GM12878 (cell line): ENCODE measurements around the gene HAAO. TPM values are rescaled to one million over a fixed set of nuclear protein-coding genes. Genes with fewer than 3 reads are reported as not detected.

ENCODE experiments used
- ASH2L ChIP-seq: fragments of 300-600, 200-600 bp; sonication (generic); IDR thresholded peaks from 2 replicates; pipeline ENCODE4 v1.6.1; 2017; ENCODE audit warnings: low read depth, mild to moderate bottlenecking, borderline replicate concordance
- CHD1 ChIP-seq: IDR thresholded peaks from 2 replicates; pipeline ENCODE4 v1.6.1; 2012; ENCODE audit warnings: low read depth, low read length, improper control_type of control experiment
- CHD4 ChIP-seq: fragments of 200-600 bp; sonication (generic); IDR thresholded peaks from 2 replicates; pipeline ENCODE4 v1.6.1; 2016; ENCODE audit warnings: mild to moderate bottlenecking
- CREM ChIP-seq: IDR thresholded peaks from 2 replicates; pipeline ENCODE4 v1.6.1; 2014; ENCODE audit warnings: antibody characterized with exemption, low read depth
- EED ChIP-seq: sonication (generic); IDR thresholded peaks from 2 replicates; pipeline ENCODE4 v1.6.1; 2016; ENCODE audit warnings: antibody characterized with exemption, low read depth
- EP300 ChIP-seq, 2 experiments: fragments of 150-350 bp in 1 of 2; IDR thresholded peaks; 2 replicates each; pipeline ENCODE4 v1.6.1; 2011 to 2012; ENCODE audit warnings: low read depth in 2 of 2, low read length in 2 of 2, borderline replicate concordance in 1 of 2, improper control_type of control experiment in 1 of 2, inconsistent platforms in 1 of 2; ENCODE audit not compliant: control insufficient read depth in 1 of 2
- HDAC2 ChIP-seq: fragments of 200-600 bp; sonication (generic); IDR thresholded peaks from 2 replicates; pipeline ENCODE4 v1.6.1; 2017
- HDGF ChIP-seq: fragments of 450-650 bp; IDR thresholded peaks from 2 replicates; pipeline ENCODE4 v1.6.1; 2016; ENCODE audit warnings: antibody characterized with exemption
- IKZF1 ChIP-seq: fragments of 450-650 bp; conservative IDR thresholded peaks from 2 replicates; pipeline ENCODE4 v1.6.1; 2017; ENCODE audit warnings: antibody characterized with exemption, mild to moderate bottlenecking
- MXI1 ChIP-seq: fragments of 150-350 bp; IDR thresholded peaks from 2 replicates; pipeline ENCODE4 v1.6.1; 2011; ENCODE audit warnings: low read depth, mild to moderate bottlenecking, inconsistent platforms, low read length, improper control_type of control experiment
- PAX5 ChIP-seq: IDR thresholded peaks from 2 replicates; pipeline ENCODE4 v1.6.1; 2011; ENCODE audit warnings: low read depth, low read length, borderline replicate concordance
- POU2F2 ChIP-seq: IDR thresholded peaks from 3 replicates; pipeline ENCODE4 v1.6.1; 2011; ENCODE audit warnings: low read depth, mild to moderate bottlenecking, low read length, borderline replicate concordance
- RCOR1 ChIP-seq: conservative IDR thresholded peaks from 2 replicates; pipeline ENCODE4 v1.6.1; 2012; ENCODE audit warnings: low read depth, low read length, improper control_type of control experiment
- RUNX3 ChIP-seq: IDR thresholded peaks from 2 replicates; pipeline ENCODE4 v1.6.1; 2012; ENCODE audit warnings: low read length, inconsistent platforms
- SMC3 ChIP-seq: IDR thresholded peaks from 2 replicates; pipeline ENCODE4 v1.6.1; 2011; ENCODE audit warnings: low read length, improper control_type of control experiment, borderline replicate concordance
- SREBF2 ChIP-seq: IDR thresholded peaks from 2 replicates; pipeline ENCODE4 v1.6.1; 2012; ENCODE audit warnings: mild to moderate bottlenecking, low read length
- SUPT20H ChIP-seq: IDR thresholded peaks from 2 replicates; pipeline ENCODE4 v1.6.1; 2011; ENCODE audit warnings: low read depth, mild to moderate bottlenecking, low read length, moderate library complexity, borderline replicate concordance; ENCODE audit not compliant: control insufficient read depth
- SUZ12 ChIP-seq: fragments of 200-600 bp; sonication (generic); IDR thresholded peaks from one replicate; pipeline ENCODE4 v1.6.1; 2018; ENCODE audit warnings: antibody characterized with exemption, mild to moderate bottlenecking; ENCODE audit not compliant: unreplicated experiment
- TAF1 ChIP-seq: IDR thresholded peaks from 2 replicates; pipeline ENCODE4 v1.6.1; 2011; ENCODE audit warnings: mild to moderate bottlenecking, low read depth, low read length, borderline replicate concordance
- TCF12 ChIP-seq: IDR thresholded peaks from 2 replicates; pipeline ENCODE4 v1.6.1; 2011; ENCODE audit warnings: low read depth, mild to moderate bottlenecking, low read length
- TCF3 ChIP-seq: IDR thresholded peaks from 2 replicates; pipeline ENCODE4 v1.6.1; 2012; ENCODE audit warnings: low read depth, mild to moderate bottlenecking, low read length, borderline replicate concordance; ENCODE audit not compliant: insufficient read depth
- YBX1 ChIP-seq: fragments of 450-650 bp; IDR thresholded peaks from 2 replicates; pipeline ENCODE4 v1.6.1; 2016; ENCODE audit warnings: antibody characterized with exemption
- ZBED1 ChIP-seq: IDR thresholded peaks from 2 replicates; pipeline ENCODE4 v1.6.1; 2016; ENCODE audit warnings: borderline replicate concordance
- ZNF274 ChIP-seq: IDR thresholded peaks from one replicate; pipeline ENCODE4 v1.8.0; 2011; ENCODE audit not compliant: insufficient read length, insufficient read depth
- ZNF384 ChIP-seq: IDR thresholded peaks from 2 replicates; pipeline ENCODE4 v1.6.1; 2012; ENCODE audit warnings: low read depth, mild to moderate bottlenecking, low read length, improper control_type of control experiment, borderline replicate concordance
- ZNF622 ChIP-seq: fragments of 450-650 bp; IDR thresholded peaks from 2 replicates; pipeline ENCODE4 v1.6.1; 2017; ENCODE audit warnings: mild to moderate bottlenecking, inconsistent platforms
- ZSCAN29 ChIP-seq: fragments of 450-650 bp; IDR thresholded peaks from 2 replicates; pipeline ENCODE4 v1.6.1; 2017; ENCODE audit warnings: mild to moderate bottlenecking, moderate library complexity
- polyA plus RNA-seq, 11 experiments: library from polyadenylated mRNA; depleted of rRNA in 4 of 11; unstranded in 6 of 11; stranded (reverse) in 5 of 11; fragments of >200 nt; fragmentation: Nextera tagmentation in 4 of 11; fragmentation: Illumina TruSeq in 1 of 11; extraction: Ambion mirVana in 4 of 11; extraction: Trizol in 1 of 11; gene quantifications; 1 replicate in 1 of 11; 2 replicates in 10 of 11; pipeline versions ENCODE4 v1.2.1 to v1.2.3, GENCODE V29; 2011 to 2016; ENCODE audit warnings: inconsistent platforms in 2 of 11, missing spikeins in 2 of 11, low read depth in 1 of 11
- total RNA-seq, 4 experiments: library from RNA; depleted of rRNA in 3 of 4; stranded (reverse); fragments of >200 nt in 3 of 4; fragmentation: Illumina TruSeq in 1 of 4; extraction: Trizol in 1 of 4; gene quantifications; 2 replicates each; pipeline versions ENCODE4 v1.2.1 to v1.2.3, GENCODE V29; 2013 to 2021
- TF ChIP-seq, protein P1 (sequence below): fragments of 150-350 bp; IDR thresholded peaks from 2 replicates; pipeline ENCODE4 v1.6.1; 2014; ENCODE audit warnings: mild to moderate bottlenecking, low read depth, low read length
- TF ChIP-seq, protein P2 (sequence below): IDR thresholded peaks from 2 replicates; pipeline ENCODE4 v1.6.1; 2012; ENCODE audit warnings: low read length, inconsistent platforms
- TF ChIP-seq, protein P3 (sequence below), 3 experiments: IDR thresholded peaks in 2 of 3; conservative IDR thresholded peaks in 1 of 3; 2 replicates each; pipeline ENCODE4 v1.5.1; 2011; ENCODE audit warnings: low read depth in 3 of 3, low read length in 3 of 3, mild to moderate bottlenecking in 3 of 3, control low read depth in 2 of 3, moderate library complexity in 2 of 3, inconsistent platforms in 1 of 3, mixed read lengths in 1 of 3; ENCODE audit not compliant: control insufficient read depth in 2 of 3, insufficient read depth in 1 of 3; ENCODE audit errors: extremely low read depth in 1 of 3

Gene HAAO
- total and polyA plus RNA-seq, 10 of the 15 experiments (the other 5 are each of a cell fraction or from before 2014, with no cell fraction given): 4.3 to 58.7 (median 26.8) TPM

DNA sequence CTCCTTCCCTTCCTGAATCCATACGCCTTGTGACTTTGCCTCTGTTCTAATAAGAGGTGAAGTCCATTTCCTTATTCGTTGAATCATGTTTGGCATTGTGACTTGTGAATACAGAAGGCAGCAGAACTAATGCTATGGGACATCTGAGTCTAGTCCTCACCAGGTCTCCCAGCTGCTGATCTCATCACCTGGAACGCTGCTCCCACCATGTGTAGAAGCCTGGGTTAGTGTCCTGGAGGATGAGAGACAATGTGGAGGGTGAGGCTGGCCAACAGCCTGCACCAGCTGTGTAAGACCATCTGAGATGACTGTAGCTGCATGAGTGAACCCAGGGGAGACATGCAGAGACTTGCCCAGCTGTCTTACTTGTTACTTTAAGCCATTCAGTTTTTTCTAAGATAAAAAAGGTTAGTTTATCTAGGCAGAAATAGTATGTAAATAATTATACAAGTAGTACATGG is 3.5 kb upstream of the HAAO start (continued):
- TF ChIP-seq MXI1 (0 out of 2 replicates have a peak, but pooled peaks have one; percentile 42), RCOR1 (no peak), HDGF (no peak), IKZF1 (peak; percentile 43), PAX5 (peak; percentile 86), EED (peak; percentile 69; the same call in 1 of the 2 replicates), TCF3 (peak; percentile 99), HDAC2 (0 out of 2 replicates have a peak, but pooled peaks have one; percentile 18), ZSCAN29 (no peak), SUPT20H (no peak), TAF1 (peak; percentile 79), SUZ12 (no peak), ASH2L (no peak), ZBED1 (peak; percentile 31; the same call in 1 of the 2 replicates), RUNX3 (peak; percentile 40; the same call in 1 of the 2 replicates), EP300 (IDR thresholded peaks at IDR 0.05; ENCODE audit: borderline replicate concordance in 1 of 2, control insufficient read depth in 1 of 2, low read depth in 2 of 2, low read length in 2 of 2) (peak in 1 of 2 experiments; percentile 66; a peak in 2 of 4 replicates), YBX1 (no peak), ZNF384 (peak; percentile 52; the same call in 1 of the 2 replicates), CHD1 (peak; percentile 88; the same call in 1 of the 2 replicates), ZNF274 (no peak), SMC3 (no peak), POU2F2 (peak; percentile 74; the same call in 2 of the 3 replicates), TCF12 (peak; percentile 98), ZNF622 (no peak), CHD4 (no peak), CREM (peak; percentile 57; the same call in 1 of the 2 replicates), SREBF2 (no peak)
- TF ChIP-seq, protein P1, sequence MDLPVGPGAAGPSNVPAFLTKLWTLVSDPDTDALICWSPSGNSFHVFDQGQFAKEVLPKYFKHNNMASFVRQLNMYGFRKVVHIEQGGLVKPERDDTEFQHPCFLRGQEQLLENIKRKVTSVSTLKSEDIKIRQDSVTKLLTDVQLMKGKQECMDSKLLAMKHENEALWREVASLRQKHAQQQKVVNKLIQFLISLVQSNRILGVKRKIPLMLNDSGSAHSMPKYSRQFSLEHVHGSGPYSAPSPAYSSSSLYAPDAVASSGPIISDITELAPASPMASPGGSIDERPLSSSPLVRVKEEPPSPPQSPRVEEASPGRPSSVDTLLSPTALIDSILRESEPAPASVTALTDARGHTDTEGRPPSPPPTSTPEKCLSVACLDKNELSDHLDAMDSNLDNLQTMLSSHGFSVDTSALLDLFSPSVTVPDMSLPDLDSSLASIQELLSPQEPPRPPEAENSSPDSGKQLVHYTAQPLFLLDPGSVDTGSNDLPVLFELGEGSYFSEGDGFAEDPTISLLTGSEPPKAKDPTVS: no peak
- TF ChIP-seq, protein P2, sequence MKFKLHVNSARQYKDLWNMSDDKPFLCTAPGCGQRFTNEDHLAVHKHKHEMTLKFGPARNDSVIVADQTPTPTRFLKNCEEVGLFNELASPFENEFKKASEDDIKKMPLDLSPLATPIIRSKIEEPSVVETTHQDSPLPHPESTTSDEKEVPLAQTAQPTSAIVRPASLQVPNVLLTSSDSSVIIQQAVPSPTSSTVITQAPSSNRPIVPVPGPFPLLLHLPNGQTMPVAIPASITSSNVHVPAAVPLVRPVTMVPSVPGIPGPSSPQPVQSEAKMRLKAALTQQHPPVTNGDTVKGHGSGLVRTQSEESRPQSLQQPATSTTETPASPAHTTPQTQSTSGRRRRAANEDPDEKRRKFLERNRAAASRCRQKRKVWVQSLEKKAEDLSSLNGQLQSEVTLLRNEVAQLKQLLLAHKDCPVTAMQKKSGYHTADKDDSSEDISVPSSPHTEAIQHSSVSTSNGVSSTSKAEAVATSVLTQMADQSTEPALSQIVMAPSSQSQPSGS: 0 out of 2 replicates have a peak, but pooled peaks have one; percentile 31
- TF ChIP-seq, protein P3, sequence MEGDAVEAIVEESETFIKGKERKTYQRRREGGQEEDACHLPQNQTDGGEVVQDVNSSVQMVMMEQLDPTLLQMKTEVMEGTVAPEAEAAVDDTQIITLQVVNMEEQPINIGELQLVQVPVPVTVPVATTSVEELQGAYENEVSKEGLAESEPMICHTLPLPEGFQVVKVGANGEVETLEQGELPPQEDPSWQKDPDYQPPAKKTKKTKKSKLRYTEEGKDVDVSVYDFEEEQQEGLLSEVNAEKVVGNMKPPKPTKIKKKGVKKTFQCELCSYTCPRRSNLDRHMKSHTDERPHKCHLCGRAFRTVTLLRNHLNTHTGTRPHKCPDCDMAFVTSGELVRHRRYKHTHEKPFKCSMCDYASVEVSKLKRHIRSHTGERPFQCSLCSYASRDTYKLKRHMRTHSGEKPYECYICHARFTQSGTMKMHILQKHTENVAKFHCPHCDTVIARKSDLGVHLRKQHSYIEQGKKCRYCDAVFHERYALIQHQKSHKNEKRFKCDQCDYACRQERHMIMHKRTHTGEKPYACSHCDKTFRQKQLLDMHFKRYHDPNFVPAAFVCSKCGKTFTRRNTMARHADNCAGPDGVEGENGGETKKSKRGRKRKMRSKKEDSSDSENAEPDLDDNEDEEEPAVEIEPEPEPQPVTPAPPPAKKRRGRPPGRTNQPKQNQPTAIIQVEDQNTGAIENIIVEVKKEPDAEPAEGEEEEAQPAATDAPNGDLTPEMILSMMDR (IDR thresholded peaks at IDR 0.05 in 2 of 3, conservative IDR thresholded peaks at IDR 0.05 in 1 of 3; ENCODE audit: control insufficient read depth in 2 of 3, extremely low read depth in 1 of 3, insufficient read depth in 1 of 3, low read depth in 3 of 3, low read length in 3 of 3): no peak
